NCI-H1930 (cell line): ENCODE results near the gene BRDT.

Source experiments
- DNase-seq, 2 experiments: peaks; one replicate each; lab custom pipeline; 2025; lab: John Stamatoyannopoulos, UW

Gene BRDT

DNA sequence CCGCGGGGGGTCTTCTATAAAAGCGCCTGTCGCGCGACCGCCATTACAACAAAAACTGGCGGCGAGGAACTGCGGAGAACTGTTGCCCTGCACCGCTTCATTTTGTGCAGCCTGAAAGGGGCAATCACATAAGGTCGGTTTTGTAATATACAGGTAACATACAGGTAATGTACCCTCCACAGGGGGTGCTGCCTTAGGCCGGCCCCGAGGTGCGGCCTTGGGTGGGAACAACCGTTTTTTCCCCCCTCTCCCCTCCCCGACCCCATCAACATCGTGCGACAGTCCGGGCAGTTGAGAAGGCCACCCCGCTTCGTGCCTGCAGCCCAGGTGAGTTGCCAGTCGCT is at the start of gene BRDT:
BRDT (plus strand) TSS at position 46 of the 344 bp plus-strand sequence. CDS start 13,354 bp downstream, outside the sequence.
- no peak for DNase-seq

DNA sequence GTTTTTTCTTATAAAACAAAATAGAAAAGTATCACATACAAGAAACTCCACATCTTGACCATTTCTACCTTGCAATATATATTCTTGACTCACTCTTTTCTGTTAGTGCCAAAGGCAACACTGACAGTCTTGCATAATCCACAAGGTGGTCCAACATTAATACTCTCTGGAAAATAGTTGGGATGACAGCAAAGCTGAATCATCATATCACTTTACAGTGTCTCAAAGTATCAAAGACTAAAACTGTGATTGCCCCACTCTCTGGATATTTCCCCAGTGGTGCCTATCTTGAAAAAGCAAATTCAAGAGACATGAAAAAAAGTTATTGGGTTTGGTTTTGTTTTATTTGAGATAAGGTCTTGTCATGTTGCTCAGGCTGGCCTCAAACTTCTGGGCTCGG is 48.6 kb upstream of the BRDT start:
- DNase-seq: no peak

GRCh38 chr1:91901231-91901630 is 48.0 kb upstream of the BRDT start:
- DNase-seq: no peak

GRCh38 chr1:91912266-91912665 is 36.9 kb upstream of the BRDT start:
- no peak for DNase-seq

DNA sequence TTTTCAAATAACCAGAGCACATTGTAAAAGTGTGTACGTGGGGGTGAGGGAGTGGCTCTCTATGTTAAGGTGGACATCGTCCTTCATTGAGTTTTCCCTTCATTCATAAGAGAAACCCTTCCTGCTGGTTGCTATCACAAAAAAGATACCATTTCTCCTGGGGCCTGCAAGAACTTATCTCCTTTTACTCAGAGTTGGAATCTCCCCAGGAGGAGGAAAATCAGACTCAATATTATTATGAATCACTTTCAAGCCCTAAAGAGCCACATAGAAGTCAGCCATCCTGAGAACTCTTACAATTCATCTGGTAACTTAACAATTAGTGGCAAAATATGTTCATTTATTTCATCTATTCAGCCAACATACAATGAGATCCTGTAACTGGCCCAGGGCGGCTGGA is 36.2 kb upstream of the BRDT start:
- DNase-seq: no peak

DNA sequence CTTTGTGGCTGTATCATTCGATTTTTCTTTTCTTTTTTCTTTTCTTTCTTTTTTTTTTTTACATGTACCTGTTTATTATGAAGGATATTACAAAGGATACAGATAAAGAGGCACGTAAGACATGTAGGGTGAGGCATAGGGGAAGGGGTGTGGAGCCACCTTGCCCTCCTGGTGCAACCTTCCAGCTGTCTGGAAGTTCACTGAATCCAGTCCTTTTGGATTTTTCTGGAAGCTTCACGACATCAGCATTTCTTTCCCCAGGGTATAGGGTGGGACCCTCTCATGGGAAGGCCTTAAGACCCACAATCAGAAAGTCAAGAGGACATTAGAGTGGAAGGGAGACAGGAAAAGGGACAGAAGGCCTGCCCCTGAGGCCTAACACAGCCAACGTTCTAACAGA is 33.2 kb upstream of the BRDT start:
- no peak for DNase-seq

GRCh38 chr1:91916811-91917460 is 32.3 kb upstream of the BRDT start:
- no peak for DNase-seq

- no peak for DNase-seq
Observed at GRCh38 chr1:91919962-91920361, 29.2 kb upstream of the BRDT start.

DNA sequence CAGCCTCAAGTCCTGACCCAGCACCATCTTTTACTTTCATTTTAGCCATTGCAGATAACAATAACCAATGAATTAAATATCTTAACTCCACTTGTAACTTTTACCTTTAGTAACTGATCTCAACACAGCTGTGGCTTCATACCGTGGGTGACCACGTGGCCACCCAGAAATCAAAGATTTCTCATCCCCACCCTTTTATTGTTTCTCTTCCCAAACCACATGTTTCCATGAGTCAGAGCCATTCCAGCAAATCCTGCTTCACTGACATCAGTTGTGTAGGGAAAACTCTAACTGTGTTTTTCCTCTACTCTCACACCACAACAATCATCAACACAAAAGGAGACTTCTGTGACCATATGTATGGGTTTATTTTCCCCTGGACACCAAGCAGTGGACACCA is 25.1 kb upstream of the BRDT start:
- DNase-seq: no peak

GRCh38 chr1:91925644-91926435 is 23.4 kb upstream of the BRDT start:
- no peak for DNase-seq

GRCh38 chr1:91928026-91928425 is 21.2 kb upstream of the BRDT start:
- no peak for DNase-seq

DNA sequence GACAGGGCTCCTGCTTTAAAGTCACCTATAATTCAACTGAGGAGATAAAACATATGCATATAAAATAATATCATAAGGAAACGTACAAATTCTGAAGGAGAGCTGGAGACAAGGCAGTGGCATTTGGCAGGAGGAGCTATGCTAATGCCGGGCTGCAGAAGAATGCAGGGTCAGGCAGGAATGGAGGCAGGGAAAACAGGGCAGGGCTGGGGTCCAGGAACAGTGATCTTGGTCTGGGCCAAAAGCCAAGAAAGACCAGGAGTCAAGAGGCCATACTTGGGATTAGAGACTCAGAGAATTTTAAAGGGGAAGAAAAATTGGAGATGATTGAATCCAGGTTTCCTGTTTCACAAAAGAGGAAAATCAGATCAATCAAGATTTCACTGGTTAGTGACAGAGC is 20.0 kb upstream of the BRDT start:
- no peak for DNase-seq

DNA sequence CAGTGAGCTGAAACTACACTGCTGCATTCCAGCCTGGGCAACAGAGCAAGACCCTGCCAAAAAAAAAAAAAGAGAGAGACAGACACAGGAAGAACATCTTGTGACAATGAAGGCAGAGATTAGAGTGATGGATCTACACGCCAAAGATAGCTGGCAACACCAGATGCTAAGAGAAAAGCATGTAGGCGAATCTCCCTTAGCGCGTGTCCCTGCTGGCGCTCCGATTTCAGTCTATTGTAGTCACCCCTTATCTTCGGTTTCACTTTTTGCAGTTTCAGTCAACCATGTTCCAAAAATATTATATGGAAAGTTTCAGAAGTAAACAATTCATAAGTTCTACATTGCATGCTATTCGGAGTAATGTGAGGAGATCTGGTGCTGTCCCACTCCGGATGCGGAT is 11.6 kb upstream of the BRDT start:
- no peak for DNase-seq

DNA sequence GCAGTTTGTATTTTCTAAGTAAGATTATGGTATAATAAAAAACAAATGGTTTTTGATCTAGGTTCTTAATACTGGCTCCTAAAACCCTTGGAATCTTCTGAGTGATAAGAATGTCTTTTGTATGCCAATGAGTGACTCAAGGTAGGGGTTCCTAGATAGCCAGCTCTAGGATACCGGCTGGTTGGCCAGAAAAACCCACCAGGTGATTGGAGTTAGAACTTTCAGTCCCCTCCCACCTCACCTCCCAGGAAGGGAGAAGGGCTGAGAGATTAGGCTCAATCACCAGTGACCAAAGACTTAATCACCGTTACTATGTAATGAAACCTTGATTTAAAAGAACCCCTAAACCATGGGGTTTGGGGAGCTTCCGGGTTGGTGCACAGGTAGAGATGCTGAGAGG is 8.7 kb upstream of the BRDT start:
- no peak for DNase-seq

DNA sequence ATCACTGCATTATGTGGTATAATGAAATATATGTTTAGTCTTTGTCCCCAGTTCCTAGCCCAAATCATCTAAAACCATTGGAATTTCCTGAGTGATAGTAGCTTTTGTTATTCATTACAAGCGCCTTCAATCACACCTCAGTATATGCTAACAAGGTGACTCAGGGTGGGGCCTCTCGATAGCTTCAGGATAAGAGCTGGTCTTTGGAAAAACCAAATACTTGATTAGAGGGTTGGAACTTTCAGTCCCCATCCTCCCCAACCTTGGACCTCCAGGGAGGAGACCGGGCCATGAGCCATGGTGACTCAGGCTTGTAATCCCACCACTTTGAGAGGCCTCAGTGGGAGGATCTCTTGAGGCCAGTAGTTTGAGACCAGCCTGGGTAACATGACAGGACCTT is 5.1 kb upstream of the BRDT start:
- DNase-seq: no peak

- no peak for DNase-seq
Observed at GRCh38 chr1:91948097-91948496, 1.1 kb upstream of the BRDT start.

DNA sequence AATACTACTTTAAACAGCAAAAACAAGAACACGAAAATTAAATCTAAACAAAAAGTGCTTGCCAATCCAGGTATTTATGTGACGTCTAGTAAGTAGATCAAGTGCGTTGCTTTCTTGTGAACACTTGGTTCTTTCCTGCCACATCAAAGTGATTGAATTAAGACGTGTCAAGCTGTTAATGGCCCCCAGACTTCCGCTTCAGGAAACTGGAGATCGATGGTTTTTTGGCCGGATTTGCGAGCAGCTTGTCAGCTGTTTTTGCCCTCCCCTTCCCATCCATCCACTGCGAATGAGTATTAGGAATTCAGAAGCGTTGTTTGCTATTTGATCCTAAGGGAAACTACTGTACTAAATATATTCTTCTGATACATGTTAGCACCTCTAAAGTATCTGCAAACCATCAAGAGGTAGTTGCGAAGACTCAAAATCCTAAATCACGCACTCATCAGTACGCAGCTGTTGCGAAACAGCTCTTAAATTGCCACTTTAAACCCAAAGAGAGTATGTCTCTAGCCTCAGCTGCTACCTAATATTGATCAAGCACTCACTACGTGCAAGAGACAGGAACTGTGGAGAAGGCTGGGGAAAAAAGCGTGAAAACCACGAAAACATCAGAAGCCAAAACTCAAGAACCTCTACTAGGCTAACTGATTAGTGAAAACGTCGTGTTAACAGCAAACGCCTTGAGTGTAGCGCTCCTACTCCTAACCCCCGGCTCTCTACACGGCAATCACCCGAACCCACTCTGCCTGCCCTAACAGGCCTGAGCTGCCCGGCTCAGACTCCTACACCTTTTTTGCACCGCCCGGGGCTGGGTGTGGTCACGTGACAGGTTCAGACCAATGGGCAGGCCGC is 473 bp upstream of the BRDT start:
- no peak for DNase-seq

DNA sequence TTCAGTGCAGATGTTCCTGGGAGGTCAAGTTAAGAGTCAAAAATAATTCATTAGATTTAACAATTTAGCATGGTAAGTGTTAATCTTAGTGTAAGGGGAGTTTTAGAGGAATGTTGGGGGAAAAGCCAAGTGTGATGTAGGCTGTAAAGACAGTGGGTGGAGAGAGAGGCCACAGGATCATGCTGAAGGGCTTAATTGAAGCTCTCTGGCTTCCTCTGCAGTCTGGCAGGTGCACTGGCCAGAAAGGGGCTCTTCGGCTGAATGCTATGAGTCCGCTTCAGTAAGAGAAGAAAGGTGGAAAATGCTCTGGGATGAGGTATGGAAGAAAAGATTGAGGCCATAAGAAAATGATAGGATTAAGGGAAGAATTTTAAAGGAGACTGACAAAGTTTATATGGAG is 3.0 kb downstream of the BRDT start:
- DNase-seq: no peak

DNA sequence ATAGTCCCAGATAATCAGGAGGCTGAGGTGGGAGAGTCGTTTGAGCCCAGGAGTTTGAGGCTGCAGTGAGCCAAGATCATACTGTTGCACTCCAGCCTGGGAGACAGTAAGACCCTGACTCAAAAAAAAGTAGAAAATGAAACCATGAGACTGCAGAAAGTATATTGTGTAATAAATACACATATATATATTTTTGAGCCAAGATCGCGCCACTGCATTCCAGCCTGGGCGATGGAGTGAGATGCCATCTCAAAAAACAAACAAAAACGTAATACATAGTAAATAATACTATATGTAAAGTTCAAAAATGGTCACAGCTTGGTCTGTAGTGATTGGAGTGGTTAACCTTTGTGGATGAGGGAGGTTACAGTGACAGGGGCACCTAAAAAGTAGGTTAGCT is 9.7 kb downstream of the BRDT start:
- DNase-seq: no peak

GRCh38 chr1:91968334-91968733 is 19.1 kb downstream of the BRDT start:
- DNase-seq: no peak

- DNase-seq: no peak
Observed at GRCh38 chr1:91979383-91979782, 30.2 kb downstream of the BRDT start.

- DNase-seq: no peak
Observed at GRCh38 chr1:91980663-91981062, 31.5 kb downstream of the BRDT start.

DNA sequence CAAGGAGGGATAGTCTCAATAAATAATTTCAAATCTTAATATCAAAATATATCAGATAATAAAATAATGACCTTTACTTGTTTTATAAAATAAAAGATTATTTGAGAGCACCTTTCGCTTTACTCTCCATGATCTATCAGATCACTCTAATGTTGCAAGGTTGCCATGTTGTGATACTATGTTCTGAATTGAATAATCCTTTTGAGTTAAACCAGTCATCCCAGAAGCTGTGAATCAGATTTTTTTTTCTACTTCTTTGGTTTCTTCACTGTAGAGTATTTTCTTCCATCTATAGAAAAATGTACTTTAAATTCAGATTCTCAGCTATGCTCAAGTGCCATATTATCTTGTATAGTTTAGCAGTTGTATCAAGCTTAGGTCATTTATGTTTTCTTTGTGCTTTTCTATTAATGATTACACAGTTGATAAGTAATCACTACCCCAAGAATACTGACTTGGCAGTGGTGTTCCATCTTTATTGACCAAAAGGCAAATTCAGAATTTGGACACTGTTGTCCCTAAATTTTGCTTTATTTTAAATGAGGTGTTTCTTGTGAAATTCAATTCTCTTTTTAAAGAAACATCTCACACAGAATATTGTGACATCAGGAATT is 32.9 kb downstream of the BRDT start:
- DNase-seq: no peak
